Right renal cortex interstitium (tissue), 3 donors: ENCODE measurements around the gene HPD. TPM values are rescaled to one million over a fixed set of nuclear protein-coding genes. Genes with fewer than 3 reads are reported as not detected.

Experiments used
- DNase-seq, 3 donors: peaks; one replicate each; pipeline ENCODE4 v3.0.0-alpha.2; 2013; ENCODE audit warnings: low read depth in 3 of 3, low spot score in 2 of 3
- polyA plus RNA-seq, 3 donors: library from polyadenylated mRNA; unstranded; fragments of 120-200 nt; gene quantifications; one replicate each; pipeline ENCODE4 v1.2.1, GENCODE V29; 2013; ENCODE audit not compliant: insufficient read length in 3 of 3

HPD gene
- polyA plus RNA-seq, 3 donors = 1.5 to 4.7 (median 3.9) TPM

DNA sequence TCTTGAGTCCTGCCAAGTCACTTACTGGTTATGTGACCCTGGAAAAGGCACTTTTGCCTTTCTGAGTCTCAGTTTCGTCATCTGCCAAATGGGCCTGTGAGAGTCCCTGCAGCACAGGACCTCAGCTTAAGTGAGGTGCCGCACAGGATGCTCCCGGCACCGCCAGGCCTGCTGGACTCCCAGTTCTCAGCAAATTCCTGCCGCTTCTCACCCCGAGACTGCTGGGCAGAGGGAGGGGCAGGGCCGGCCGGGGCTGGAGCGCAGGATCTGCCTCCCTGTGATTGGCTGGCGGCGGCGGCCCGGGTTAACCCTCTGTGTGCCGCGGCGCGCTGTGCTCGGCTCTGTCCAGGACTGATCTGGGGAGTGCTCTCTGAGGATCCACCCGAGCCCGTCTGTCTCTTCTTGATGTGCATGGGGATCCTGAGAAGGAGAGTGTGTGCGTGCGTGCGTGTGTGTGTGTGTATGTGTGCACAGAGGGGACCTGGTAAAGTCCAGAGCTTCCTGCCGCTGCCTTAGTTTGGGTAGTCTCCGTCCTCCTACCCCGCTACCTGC lies 46.3 kb downstream of the HPD start:
- no peak for DNase-seq

GRCh38 chr12:121811434-121812319 lies 47.0 kb downstream of the HPD start:
- DNase-seq = no peak

DNA sequence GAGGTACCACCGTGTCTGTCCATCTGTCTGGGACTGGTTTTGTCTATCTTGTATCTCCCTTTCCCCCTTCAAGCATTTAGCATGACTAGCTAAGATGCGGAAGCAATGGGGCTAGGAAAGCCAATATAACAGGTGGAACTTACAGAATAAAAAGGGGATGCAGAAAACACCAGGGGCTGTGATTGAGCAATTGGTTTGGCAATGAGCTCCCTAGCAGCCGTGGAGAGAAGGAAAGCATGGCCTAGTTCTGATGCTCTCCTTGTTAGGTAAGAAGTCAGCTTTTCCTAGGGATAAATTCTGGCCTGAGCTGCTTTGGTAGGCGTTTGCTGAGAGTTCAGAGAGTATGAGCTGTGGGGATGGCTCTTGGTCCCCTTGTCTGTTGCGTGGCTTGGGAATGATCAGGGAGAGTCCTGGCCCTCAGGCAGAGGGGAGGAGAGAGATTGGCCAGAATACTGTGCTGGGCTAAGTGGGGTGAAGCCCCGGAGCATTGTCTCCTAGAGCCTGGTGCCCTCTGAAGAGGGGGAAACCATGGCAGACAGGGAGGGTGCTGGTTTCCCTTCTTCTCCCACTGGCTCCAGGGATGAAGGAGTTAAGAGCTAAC lies 47.7 kb downstream of the HPD start:
- no peak for DNase-seq

GRCh38 chr12:121810234-121810817 lies 48.3 kb downstream of the HPD start:
- no peak for DNase-seq

GRCh38 chr12:121809712-121810116 lies 48.9 kb downstream of the HPD start:
- DNase-seq = no peak

- DNase-seq = no peak
These were observed 50.0 kb downstream of the HPD start for GRCh38 chr12:121808623-121809022.

DNA sequence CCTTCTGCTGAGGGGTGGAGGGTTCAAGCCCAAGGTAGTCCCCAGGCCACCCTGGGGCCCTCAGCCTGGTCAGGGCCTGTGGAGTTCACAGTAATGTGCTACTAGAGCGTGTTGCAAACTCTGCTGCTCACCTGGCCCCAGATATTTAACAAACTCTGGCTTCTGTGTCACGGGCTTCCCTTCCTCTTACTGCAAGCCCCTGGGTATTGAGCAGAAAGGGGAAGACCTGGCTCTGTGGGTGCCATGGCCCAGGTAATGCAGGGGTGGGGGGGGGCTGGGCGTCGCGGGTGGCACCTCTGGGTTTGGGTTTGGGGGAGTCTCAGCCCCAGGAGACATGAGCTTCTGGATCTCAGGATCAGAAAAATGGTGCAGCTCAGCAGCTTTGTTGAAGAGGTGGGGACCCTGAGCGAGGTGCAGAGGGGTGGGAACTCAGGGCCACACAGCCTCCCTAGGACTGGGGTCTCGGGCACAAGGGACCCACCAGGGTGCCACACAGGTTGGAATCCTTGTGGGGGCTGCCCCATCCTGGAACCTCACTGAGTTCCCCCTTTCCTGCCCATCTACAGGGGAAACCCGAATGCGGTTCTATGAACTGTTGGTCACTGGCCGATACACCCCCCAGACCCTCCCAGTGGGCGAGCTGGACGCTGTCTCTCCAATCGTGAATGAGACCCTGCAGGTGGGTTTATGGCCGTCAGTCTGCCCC lies 50.9 kb downstream of the HPD start:
- DNase-seq = no peak

- DNase-seq = no peak
These were observed 51.9 kb downstream of the HPD start for GRCh38 chr12:121806546-121807423.

- no peak for DNase-seq
These were observed 52.6 kb downstream of the HPD start for GRCh38 chr12:121806009-121806545.

DNA sequence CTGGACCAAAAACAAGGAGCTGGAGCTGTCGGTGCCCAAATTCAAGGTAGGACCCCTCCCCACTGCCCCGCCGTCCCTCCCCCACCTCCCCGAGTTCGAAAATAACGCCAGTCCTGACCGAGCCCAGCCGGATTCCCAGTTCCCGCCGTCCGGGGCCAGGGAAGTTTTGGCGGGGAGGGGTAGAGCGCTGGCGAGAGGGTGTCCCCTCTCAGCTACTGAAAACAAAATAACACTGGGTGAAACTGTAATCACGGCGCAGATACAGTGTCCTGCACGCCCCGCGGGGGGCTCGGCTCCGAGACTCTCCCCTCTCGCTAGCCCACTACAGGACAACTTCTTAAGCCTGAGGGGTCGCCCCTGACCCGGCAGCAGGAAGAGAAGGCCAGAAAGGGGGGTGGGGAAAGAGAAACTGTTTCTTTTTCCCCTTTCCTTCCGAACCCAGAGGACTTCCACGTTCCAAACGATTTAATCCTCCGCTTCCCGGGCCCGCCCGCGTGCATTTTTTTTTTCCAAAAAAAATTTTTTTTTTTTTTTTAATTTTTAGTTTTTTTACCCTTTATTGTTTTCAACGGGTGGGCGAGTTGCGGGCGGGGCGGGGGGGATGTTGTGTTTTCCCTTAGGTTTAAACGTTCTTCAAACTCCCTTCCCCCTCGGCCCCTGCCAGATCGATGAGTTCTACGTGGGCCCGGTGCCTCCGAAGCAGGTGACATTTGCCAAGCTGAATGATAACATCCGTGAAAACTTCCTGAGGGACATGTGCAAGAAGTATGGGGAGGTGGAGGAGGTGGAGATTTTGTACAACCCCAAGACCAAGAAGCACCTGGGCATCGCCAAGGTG lies 53.3 kb downstream of the HPD start:
- no peak for DNase-seq

GRCh38 chr12:121804417-121805111 lies 54.1 kb downstream of the HPD start:
- no peak for DNase-seq

DNA sequence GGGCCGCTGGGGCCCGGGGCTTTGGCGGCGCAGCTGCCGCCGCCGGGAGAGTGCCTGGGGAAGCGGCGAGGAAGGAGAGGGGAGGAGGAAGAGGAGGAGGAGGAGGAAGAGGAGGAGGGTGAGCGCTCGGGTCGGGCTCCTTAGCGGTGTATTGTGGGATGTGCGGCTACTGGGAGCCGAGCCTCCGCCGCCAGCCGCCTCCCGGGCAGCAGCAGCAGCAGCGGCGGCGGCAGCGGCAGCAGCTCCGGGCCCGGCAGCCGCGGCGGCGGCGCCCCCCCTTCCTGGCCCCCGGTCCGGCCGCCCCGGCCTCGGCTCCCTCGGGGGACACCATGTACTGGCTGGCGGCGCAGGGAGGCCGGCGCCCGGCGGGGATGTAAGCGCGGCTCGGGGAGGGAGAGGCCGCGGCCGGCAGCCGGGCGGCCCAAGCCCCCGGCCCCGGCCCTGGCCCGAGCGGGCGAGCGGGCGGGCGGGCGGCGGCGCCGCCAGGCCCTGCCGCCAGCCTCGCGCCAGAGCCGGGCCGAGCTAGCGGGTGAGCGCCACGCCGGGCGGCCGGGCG lies 54.7 kb downstream of the HPD start, which contains the start of gene SETD1B:
TSS of gene SETD1B (plus strand) at position 149 of the 556 bp plus-strand sequence. CDS start 729 bp downstream, outside the sequence.
- no peak for DNase-seq

- DNase-seq = peak; percentile 88 to 93 (median 92)
These were observed 55.6 kb downstream of the HPD start for GRCh38 chr12:121802843-121803698.

GRCh38 chr12:121802485-121802842 lies 56.2 kb downstream of the HPD start:
- DNase-seq = no peak

DNA sequence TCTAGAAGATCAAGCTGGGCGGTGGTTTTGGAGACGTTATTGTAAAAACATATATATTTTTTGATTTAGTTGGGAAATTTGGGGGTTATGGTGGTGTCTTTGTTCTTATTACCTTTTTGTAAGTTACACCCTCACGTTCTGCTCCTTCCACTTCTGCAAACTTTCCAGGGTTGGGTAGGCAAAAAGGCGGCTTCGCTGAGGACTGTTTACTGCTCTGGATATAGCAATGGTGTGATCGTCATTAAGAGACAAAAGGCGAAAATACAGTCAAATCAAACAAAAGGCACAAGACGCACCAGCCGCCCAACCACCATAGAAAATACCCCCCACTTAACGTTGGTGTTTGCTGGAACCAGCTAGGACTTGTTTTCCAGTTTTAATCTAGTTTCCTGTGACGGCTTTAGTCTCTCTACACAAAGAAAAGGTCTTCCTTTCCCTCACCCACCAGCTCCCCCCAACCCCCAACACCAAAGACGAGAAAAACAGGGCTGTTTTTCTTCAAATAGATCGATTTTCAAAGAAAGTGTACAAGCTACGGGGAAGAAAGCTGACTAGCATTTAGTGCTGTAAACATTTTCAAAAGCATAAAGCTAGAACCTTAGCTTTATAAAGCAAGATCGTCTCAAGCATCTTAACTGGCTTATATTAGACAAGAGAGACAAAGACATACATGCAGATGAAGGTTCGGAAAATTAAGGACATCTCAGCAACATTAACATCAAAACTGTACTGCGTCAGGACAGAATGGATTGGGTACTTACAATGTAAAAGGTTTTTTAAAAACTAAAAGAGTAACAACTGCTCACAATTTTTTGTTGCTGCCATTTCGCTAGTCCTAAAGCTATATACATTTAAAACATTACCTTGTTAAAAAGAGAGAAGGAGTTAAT lies 56.8 kb downstream of the HPD start:
- no peak for DNase-seq
